ENCODE data around the gene SDC1.

GRCh38 chr2:20214566-20215182 is 10.3 kb downstream of the SDC1 start:
- no peak for TF ChIP-seq POLR2A (IDR thresholded peaks at IDR 0.05)
- no peak for TF ChIP-seq CTCF (IDR thresholded peaks at IDR 0.05)

All from vagina (tissue), 2 donors.